Stimulated activated naive B cell treated with anti-CD40 and anti-IgM and Interleukin-4, amounts not matched to agents 10 μg/mL and 1 μg/mL and 100 μg/mL, for 72 hours (primary cell): Measurements from ENCODE around the gene RUNX3.
A peak's percentile ranks its signal among the peaks of the same experiment; 100 is the strongest.
"Not testable (repeated sequence)": the region's sequence is repeated elsewhere in the genome, so short reads cannot be mapped to it uniquely, and the experiment has no call there.

Experiments used
- ATAC-seq, 2 donors: fragments of 150-1000 bp; cut with Tn5 transposase; replicated peaks; 2 replicates each; pipeline ENCODE4 v1.10.0; 2021; ENCODE audit warnings: moderate library complexity in 1 of 2
- DNase-seq: peaks from one replicate; pipeline ENCODE4 v3.0.0; 2021
- H3K27ac Mint-ChIP-seq: one replicate; pipeline ENCODE4 v1.8.0; 2022; ENCODE audit warnings: mild to moderate bottlenecking, mixed read lengths
- H3K27me3 Mint-ChIP-seq, 2 donors: one replicate each; pipeline ENCODE4 v1.8.0; 2022; ENCODE audit warnings: mixed read lengths in 2 of 2
- H3K36me3 Mint-ChIP-seq, 2 donors: one replicate each; pipeline ENCODE4 v1.8.0; 2022; ENCODE audit warnings: mixed read lengths in 2 of 2, mild to moderate bottlenecking in 1 of 2
- H3K4me1 Mint-ChIP-seq, 2 donors: one replicate each; pipeline ENCODE4 v1.8.0; 2022; ENCODE audit warnings: mixed read lengths in 2 of 2, mild to moderate bottlenecking in 1 of 2
- H3K4me3 Mint-ChIP-seq, 2 donors: one replicate each; pipeline ENCODE4 v1.8.0; 2022; ENCODE audit warnings: mild to moderate bottlenecking in 2 of 2, mixed read lengths in 2 of 2, moderate library complexity in 1 of 2
- H3K9me3 Mint-ChIP-seq, 2 donors: one replicate each; pipeline ENCODE4 v1.8.0; 2022; ENCODE audit warnings: mixed read lengths in 2 of 2, mild to moderate bottlenecking in 1 of 2

Gene RUNX3

DNA sequence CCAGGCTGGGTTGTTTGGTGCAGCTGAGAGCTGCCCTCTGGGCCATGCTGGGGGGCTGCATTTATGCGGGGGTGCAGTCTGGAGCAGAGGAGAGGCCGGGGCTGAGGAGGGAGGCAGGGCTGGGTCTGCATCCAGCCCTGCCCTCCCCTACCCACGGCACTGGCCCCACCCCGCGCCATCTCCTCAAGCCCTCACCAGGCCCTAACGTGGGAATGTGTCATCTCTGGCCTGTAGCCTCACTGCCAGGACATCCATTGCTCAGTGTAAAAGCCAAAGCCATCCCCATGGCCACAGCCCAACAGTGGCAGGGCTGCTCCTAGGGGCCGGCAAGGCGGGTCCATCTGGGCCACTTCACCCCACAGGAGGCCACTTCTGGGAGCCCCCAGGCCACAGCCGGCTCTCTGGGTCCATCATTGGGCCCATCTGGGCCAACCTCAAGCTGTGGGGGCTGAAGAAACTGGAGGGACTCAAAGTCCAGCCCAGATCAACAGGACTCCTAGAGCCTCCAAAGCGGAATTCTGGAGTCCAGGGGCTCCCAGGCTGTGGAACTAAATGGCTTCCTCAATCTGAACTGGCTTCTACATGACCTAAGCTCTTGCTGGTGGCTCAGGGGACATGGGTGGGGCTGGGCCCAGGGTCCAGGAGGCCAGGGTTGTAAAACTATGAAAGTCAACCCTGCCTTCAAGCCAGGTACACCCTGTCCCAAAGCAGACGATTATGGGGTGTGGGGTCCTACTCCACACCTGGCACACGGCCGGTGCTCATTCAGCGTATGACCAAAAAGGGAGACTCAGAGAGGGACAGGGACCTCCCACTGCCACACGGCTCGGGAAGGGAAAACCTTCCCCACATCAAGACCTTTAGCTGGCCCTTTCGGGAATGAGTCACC lies 32.6 kb downstream of the RUNX3 start:
- ATAC-seq = peak; percentile 2 to 16
- peaks cover 45 to 59% of the 10 kb centered on the region in 2 donors for H3K4me1 Mint-ChIP-seq
- H3K27ac Mint-ChIP-seq = peak overlapping the region; percentile 84
- no peaks in the 10 kb centered on the region for H3K27me3 Mint-ChIP-seq
- DNase-seq = no peak
- peak overlapping the region; percentile 12 to 61 for H3K4me3 Mint-ChIP-seq
- H3K36me3 Mint-ChIP-seq = peaks cover 40 to 67% of the 10 kb centered on the region in 2 donors
- H3K9me3 Mint-ChIP-seq = peaks cover 6 to 8% of the 10 kb centered on the region in 2 donors

DNA sequence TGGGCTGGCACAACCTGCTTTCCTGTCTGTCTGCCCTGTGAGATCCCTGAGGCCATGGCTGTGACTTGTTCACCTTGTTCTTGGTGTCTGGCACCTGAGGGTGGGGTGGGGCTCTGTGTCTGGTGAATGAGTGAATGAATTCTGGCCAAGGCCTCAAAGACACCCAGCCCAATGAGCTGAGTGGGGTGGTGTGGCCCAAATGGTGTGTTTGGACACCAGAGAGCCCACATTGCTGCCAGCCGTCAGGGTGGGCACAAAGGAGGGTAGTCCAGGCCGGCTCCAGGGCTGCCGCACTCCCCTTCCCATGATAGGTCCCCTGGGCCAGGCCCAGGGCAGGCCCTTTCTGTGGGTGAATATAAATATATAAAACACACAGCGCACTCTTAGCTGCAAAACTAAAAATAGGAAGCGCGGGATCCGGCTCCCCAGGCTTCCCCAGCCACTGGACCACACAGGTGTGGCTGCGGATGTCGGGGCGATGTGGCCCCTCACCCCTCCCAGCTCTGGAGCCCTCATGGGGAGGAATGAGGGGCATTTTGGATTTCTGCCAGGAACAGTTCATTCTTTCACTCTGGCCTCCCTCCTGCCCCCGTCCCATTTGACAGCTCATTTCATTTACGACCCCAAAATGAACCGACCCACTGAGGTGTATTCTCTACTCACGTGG lies 33.3 kb downstream of the RUNX3 start:
- peaks cover 35 to 63% of the 10 kb centered on the region in 2 donors for H3K36me3 Mint-ChIP-seq
- H3K27me3 Mint-ChIP-seq = no peaks in the 10 kb centered on the region
- H3K27ac Mint-ChIP-seq = peak overlapping the region; percentile 63
- peaks cover 38 to 52% of the 10 kb centered on the region in 2 donors for H3K4me1 Mint-ChIP-seq
- DNase-seq (no peak), ATAC-seq (no peak)
- peaks cover 8 to 9% of the 10 kb centered on the region in 2 donors for H3K9me3 Mint-ChIP-seq
- H3K4me3 Mint-ChIP-seq = no peak overlapping the region

DNA sequence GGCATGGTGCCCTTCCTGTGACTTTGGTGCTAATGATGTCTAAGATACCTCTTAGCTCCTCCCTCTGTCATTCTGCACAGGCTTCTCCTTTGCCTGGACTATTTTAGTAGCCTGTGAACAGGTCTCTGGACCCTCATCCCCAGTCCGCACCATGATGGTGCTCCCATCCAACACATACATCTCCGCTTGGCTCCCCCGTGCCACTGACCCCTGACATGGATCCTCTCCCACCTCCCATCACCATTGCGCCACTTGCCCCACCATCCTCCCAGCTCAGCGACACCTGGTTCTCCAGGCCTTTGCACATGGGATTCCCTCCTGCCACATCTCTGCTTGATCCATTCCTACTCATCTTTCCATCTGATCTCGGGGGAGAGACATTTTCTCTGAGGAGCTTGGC lies 33.9 kb downstream of the RUNX3 start:
- DNase-seq (no peak), ATAC-seq (no peak)
- Mint-ChIP-seq H3K36me3 (peaks cover 30 to 58% of the 10 kb centered on the region in 2 donors), H3K27me3 (no peaks in the 10 kb centered on the region), H3K4me3 (no peak overlapping the region), H3K4me1 (peaks cover 33 to 46% of the 10 kb centered on the region in 2 donors), H3K27ac (peak overlapping the region; percentile 63), H3K9me3 (peaks cover 8 to 9% of the 10 kb centered on the region in 2 donors)

DNA sequence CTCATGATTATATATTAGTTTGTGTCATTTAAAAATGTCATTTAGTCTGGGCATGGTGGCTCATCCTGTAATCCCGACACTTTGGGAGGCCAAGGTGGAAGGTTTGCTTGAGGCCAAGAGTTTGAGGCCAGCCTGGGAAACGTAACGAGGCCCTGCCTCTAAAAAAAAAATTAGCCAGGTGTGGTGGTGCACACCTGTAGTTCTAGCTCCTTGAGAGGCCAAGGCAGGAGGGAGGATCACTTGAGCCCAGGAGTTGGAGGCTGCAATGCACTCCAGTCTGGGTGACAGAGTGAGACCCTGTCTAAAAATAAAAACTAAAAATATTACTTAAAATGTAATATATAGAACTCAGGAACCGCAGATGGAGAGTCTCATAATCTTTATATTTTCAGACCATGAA lies 34.6 kb downstream of the RUNX3 start:
- H3K4me1 Mint-ChIP-seq = peaks cover 35 to 40% of the 10 kb centered on the region in 2 donors
- no peak overlapping the region for H3K4me3 Mint-ChIP-seq
- H3K27me3 Mint-ChIP-seq = no peaks in the 10 kb centered on the region
- ATAC-seq = no peak
- peaks cover 29 to 59% of the 10 kb centered on the region in 2 donors for H3K36me3 Mint-ChIP-seq
- peaks cover 8 to 13% of the 10 kb centered on the region in 2 donors for H3K9me3 Mint-ChIP-seq
- DNase-seq = no peak
- no peak overlapping the region for H3K27ac Mint-ChIP-seq

DNA sequence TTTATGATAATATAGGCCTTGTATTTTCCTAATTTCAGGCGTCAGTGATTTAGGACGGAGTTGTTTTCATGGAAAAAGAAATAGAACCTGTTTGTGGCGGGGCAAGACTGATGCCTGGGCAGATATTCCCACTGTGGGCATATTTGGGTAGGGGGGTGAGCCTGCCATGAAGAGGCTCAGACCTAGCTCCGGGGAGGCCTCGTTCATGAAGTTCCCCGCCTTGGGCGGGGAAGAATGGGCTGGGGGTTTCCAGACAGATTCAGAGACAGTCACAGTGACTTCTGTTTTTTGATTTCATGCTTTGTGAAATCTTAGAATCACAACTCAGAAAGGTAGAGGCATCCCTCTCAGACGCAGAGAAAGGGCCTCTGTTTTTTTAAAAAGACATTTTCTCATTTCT lies 36.1 kb downstream of the RUNX3 start:
- Mint-ChIP-seq H3K9me3 (peaks cover 8 to 13% of the 10 kb centered on the region in 2 donors), H3K27me3 (peaks cover 0 to 2% of the 10 kb centered on the region in 2 donors), H3K27ac (no peak overlapping the region), H3K36me3 (peaks cover 26 to 50% of the 10 kb centered on the region in 2 donors), H3K4me3 (no peak overlapping the region), H3K4me1 (peaks cover 23 to 25% of the 10 kb centered on the region in 2 donors)
- ATAC-seq (no peak), DNase-seq (no peak)

DNA sequence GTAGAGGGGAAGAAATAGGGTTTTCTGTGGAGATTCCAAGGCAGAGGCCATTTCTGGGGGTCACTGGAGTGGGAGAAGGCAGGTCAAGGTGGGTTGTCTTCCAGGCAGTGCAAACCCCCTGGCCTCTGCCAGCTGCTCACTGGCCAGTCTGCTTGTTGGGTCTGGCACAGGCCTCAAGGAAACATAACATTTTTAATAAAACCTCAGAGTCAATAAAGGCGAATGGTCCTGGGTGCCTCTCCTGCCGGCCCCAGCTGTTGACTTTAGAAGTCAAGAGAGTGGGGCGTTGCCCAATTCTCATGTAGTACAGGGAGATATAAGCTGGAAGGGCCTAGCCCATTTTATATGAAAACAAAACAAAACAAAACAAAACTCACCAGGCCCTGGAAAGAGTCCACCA lies 36.6 kb downstream of the RUNX3 start:
- peaks cover 0 to 4% of the 10 kb centered on the region in 2 donors for H3K27me3 Mint-ChIP-seq
- H3K27ac Mint-ChIP-seq = peak overlapping the region; percentile 9
- DNase-seq (no peak), ATAC-seq (no peak)
- peaks cover 8 to 13% of the 10 kb centered on the region in 2 donors for H3K9me3 Mint-ChIP-seq
- H3K4me1 Mint-ChIP-seq = peaks cover 19 to 20% of the 10 kb centered on the region in 2 donors
- H3K36me3 Mint-ChIP-seq = peaks cover 25 to 45% of the 10 kb centered on the region in 2 donors
- no peak overlapping the region for H3K4me3 Mint-ChIP-seq

DNA sequence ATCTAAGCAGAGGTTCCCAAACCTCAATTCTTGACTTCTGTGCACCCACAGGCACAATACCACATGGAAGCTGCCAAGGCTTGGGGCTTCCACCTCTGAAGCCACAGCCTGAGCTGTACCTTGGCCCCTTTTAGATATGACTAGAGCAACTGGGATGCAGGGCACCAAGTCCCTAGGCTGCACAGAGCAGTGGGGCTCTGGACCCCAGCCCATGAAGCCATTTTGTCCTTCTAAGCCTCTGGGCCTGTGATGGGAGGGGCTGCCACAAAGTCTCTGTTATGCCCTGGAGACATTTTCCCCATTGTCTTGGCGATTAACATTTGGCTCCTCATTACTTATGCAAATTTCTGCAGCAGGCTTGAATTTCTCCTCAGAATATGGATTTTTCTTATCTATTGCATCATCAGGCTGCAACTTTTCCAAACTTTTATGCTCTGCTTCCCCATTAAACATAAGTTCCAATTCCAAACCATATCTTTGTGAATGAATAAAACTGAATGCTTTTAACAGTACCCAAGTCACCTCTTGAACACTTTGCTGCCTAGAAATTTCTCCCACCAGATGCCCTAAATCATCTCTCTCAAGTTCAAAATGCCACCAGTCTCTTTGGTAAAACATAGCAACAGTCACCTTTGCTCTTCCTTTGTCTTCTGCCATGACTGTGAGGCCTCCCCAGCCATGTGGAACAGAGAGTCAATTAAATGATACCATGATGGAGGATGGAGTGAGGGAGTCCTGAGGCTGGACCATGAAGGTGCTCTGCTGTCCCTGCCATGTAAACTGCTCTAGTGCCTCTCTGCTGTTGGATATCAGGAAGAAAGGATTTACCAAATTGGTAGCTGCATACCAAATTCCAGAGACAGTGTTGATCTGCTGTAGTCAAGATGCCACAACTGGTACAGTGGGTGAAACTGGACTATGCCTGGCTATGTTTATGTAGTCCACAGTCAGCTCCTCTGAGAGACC lies 37.6 kb downstream of the RUNX3 start:
- Mint-ChIP-seq H3K4me1 (peaks cover 13% of the 10 kb centered on the region in 2 donors), H3K4me3 (peak overlapping the region in 1 of 2 donors; percentile 0), H3K9me3 (peaks cover 8 to 13% of the 10 kb centered on the region in 2 donors), H3K27ac (no peak overlapping the region), H3K36me3 (peaks cover 20 to 38% of the 10 kb centered on the region in 2 donors), H3K27me3 (peaks cover 0 to 8% of the 10 kb centered on the region in 2 donors)
- ATAC-seq = no peak
- DNase-seq = no peak

DNA sequence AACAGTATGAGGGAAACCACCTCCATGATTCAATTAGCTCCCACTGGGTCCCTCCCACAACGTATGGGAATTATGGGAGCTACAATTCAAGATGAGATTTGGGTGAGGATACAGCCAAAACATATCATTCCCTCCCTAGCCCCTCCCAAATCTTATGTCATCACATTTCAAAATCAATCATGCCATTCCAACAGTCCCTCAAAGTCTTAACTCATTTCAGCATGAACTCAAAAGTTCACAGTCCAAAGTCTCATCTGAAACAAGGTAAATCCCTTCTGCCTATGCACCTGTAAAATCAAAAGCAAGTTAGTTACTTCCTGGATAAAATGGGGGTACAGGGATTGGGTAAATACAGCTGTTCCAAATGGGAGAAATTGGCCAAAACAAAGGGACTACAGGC lies 38.7 kb downstream of the RUNX3 start:
- not testable (repeated sequence) for DNase-seq, H3K4me3 Mint-ChIP-seq, ATAC-seq, H3K27ac Mint-ChIP-seq
- peaks cover 10 to 12% of the 10 kb centered on the region in 2 donors for H3K4me1 Mint-ChIP-seq
- H3K36me3 Mint-ChIP-seq = peaks cover 22 to 44% of the 10 kb centered on the region in 2 donors
- H3K27me3 Mint-ChIP-seq = peaks cover 0 to 17% of the 10 kb centered on the region in 2 donors
- peaks cover 8 to 13% of the 10 kb centered on the region in 2 donors for H3K9me3 Mint-ChIP-seq

DNA sequence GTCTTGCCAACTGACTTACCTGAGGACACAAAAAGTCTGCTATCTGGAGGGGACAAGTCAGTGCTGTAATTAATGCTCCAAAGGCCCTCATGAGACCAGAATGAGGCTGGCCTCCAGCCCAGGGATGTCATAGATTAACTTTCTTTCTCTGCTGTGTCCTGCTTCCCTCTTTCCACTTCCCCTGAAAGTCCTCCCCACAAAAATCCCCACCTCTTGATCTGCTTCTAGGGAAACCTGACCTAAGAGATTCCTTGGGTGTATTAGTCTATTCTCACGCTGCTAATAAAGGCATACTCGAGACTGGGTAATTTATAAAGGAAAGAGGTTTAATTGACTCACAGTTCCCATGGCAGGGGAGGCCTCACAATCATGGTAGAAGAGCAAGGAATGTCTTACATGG lies 39.2 kb downstream of the RUNX3 start:
- peaks cover 22 to 43% of the 10 kb centered on the region in 2 donors for H3K36me3 Mint-ChIP-seq
- peak; percentile 41 to 80 for ATAC-seq

DNA sequence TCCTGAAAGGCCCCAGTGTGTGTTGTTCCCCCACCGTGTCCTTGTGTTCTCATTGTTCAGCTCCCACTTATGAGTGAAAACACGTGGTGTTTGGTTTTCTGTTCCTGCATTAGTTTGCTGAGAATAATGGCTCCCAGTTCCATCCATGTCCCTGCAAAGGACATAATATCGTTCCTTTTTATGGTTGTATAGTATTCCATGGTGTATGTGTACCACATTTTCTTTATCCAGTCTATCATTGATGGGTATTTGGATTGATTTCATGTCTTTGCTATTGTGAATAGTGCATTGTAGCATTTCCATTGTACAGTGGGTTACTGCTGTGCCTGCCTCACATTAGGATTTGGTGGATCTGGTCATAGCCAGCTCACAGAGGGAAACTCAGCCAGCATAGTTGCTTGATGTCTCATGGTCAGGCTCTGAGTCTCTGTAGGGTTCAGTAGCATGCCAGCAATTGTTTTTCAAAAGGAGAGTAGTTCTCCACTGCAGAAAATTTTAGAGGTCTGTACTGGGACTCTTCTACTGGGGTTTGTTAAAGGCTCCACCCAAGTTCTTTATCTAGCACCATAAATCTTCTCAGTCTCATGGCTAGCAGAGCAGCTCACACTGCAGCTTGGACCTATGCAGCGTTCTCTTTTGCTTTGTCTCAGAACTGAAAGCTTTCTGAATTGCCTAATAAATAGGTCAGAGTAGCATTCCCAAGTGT lies 41.0 kb downstream of the RUNX3 start:
- H3K4me1 Mint-ChIP-seq = peaks cover under 1 to 7% of the 10 kb centered on the region in 2 donors
- H3K36me3 Mint-ChIP-seq = peaks cover 27 to 48% of the 10 kb centered on the region in 2 donors
- no peak overlapping the region for H3K27ac Mint-ChIP-seq
- ATAC-seq (no peak), DNase-seq (no peak)
- H3K4me3 Mint-ChIP-seq = no peak overlapping the region
- H3K27me3 Mint-ChIP-seq = peaks cover 12 to 30% of the 10 kb centered on the region in 2 donors
- H3K9me3 Mint-ChIP-seq = peaks cover 13 to 20% of the 10 kb centered on the region in 2 donors

More for the DNA sequence above, 39.2 kb downstream of the RUNX3 start:
- Mint-ChIP-seq H3K9me3 (peaks cover 8 to 13% of the 10 kb centered on the region in 2 donors), H3K27me3 (peaks cover 0 to 21% of the 10 kb centered on the region in 2 donors), H3K4me1 (peaks cover 7 to 9% of the 10 kb centered on the region in 2 donors), H3K4me3 (no peak overlapping the region), H3K27ac (peak overlapping the region; percentile 16)
- DNase-seq = no peak

DNA sequence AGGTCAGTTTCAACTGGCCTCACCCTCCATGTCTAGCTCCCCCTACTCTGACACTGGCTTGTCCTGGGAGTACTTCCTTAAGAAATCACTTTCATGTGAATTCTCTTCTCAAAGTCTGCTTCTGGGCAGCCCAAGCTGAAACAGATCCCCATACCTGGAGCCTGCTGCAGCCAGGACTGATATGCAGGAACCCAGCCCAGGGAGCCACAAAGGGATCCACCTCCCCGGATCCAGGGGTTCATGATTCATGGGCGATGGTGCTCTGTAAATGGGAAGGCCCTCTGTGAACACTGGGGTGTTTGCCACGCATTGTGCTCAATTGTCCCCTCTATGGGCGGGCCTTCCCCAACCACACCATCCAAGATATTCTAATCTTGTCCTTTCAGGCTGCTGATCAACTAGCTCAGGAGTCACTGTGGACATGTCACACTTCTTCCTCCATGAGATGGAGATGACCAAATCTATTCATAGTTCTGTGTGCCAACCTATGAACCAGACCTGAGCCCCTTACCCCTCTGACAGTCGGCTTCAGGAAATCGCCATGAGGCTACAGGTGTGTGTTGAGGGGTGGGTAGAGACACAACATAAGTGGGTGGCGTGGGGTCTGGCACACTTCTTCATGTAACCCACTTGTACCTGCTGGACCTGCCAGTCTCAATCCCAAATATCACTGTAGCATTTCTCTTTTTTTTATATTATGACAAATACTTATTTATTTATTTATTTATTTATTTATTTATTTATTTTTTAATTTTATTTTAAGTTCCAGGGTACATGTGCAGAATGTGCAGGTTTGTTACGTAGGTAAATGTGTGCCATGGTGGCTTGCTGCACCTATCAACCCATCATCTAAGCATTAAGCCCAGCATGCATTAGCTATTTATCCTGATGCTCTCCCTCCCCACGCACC lies 41.8 kb downstream of the RUNX3 start:
- H3K9me3 Mint-ChIP-seq = peaks cover 15 to 24% of the 10 kb centered on the region in 2 donors
- H3K27ac Mint-ChIP-seq = no peak overlapping the region
- H3K4me1 Mint-ChIP-seq = peaks cover 0 to 7% of the 10 kb centered on the region in 2 donors
- ATAC-seq (no peak), DNase-seq (no peak)
- peaks cover 27 to 46% of the 10 kb centered on the region in 2 donors for H3K36me3 Mint-ChIP-seq
- H3K27me3 Mint-ChIP-seq = peaks cover 12 to 30% of the 10 kb centered on the region in 2 donors
- H3K4me3 Mint-ChIP-seq = no peak overlapping the region

DNA sequence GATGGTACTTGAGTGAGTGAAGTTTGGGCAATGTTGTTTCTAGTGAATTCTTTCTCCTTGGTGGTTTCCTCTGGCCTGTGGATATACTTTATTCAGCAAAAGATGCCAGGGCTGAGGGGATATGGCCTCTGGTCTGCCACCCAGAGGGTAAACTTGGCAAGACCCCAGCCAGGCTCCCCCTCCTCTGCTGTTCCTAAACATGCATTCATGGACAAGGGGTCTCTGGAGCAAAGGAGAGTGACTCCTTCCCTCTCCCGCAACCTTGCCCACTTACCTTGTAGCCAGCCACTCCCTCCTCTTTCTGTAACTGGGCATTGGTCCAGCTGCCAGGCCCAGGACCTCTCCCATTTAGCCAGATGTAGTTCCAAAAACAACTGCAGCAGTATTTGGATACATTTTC lies 43.8 kb downstream of the RUNX3 start:
- Mint-ChIP-seq H3K27ac (no peak overlapping the region), H3K4me3 (no peak overlapping the region), H3K9me3 (peaks cover 14 to 19% of the 10 kb centered on the region in 2 donors), H3K36me3 (peaks cover 17 to 34% of the 10 kb centered on the region in 2 donors), H3K27me3 (peaks cover 12 to 30% of the 10 kb centered on the region in 2 donors), H3K4me1 (peaks cover 0 to 7% of the 10 kb centered on the region in 2 donors)
- ATAC-seq = no peak
- no peak for DNase-seq
